Naive thymus-derived CD8-positive, alpha-beta T cell (primary cell): Measurements from ENCODE around the gene ATP5F1D. TPM values are rescaled to one million over a fixed set of nuclear protein-coding genes. Genes with fewer than 3 reads are reported as not detected.

Source experiments
- ATAC-seq, 2 donors: fragments of 150-1000 bp; cut with Tn5 transposase in 1 of 2; sonication (Bioruptor Pico), chemical (Tn5 transposase) in 1 of 2; 1 replicate in 1 of 2; 2 replicates in 1 of 2; pipeline ENCODE4 v1.10.0; 2021; ENCODE audit warnings: mild to moderate bottlenecking in 2 of 2, moderate library complexity in 2 of 2
- POLR2A ChIA-PET: fragments of 350-600 bp; sonication (Branson Sonifier 250); formaldehyde crosslinking; loops from one replicate; lab custom pipeline; 2021; ENCODE audit warnings: antibody characterized with exemption; lab: Charles Lee
- DNase-seq, 10 donors: peaks; one replicate each; pipeline versions ENCODE4 v3.0.0 to v3.0.0-alpha.2; 2020 to 2022
- H3K27ac Mint-ChIP-seq, 10 donors: one replicate each; pipeline ENCODE4 v1.8.0; 2020 to 2022; ENCODE audit warnings: mild to moderate bottlenecking in 10 of 10, mixed read lengths in 10 of 10, moderate library complexity in 4 of 10, inconsistent platforms in 1 of 10
- H3K27me3 Mint-ChIP-seq, 5 donors: one replicate each; pipeline ENCODE4 v1.8.0; 2021 to 2022; ENCODE audit warnings: mixed read lengths in 5 of 5
- H3K36me3 Mint-ChIP-seq, 3 donors: one replicate each; pipeline ENCODE4 v1.8.0; 2020 to 2022; ENCODE audit warnings: mixed read lengths in 3 of 3, mild to moderate bottlenecking in 2 of 3, inconsistent platforms in 1 of 3
- H3K4me1 Mint-ChIP-seq, 4 donors: one replicate each; pipeline ENCODE4 v1.8.0; 2021 to 2022; ENCODE audit warnings: mixed read lengths in 4 of 4
- H3K4me3 Mint-ChIP-seq, 10 donors: one replicate each; pipeline ENCODE4 v1.8.0; 2020 to 2022; ENCODE audit warnings: mild to moderate bottlenecking in 10 of 10, mixed read lengths in 10 of 10, moderate library complexity in 6 of 10, inconsistent platforms in 1 of 10
- H3K9me3 Mint-ChIP-seq, 9 donors: one replicate each; pipeline ENCODE4 v1.8.0; 2020 to 2022; ENCODE audit warnings: mixed read lengths in 9 of 9, mild to moderate bottlenecking in 3 of 9, inconsistent platforms in 1 of 9, moderate library complexity in 1 of 9
- polyA plus RNA-seq, 3 donors: library from polyadenylated mRNA; unstranded; fragments of 300-500 nt; fragmentation: Illumina TruSeq; gene quantifications; one replicate each; pipeline ENCODE4 v1.2.3, GENCODE V29; 2021
- total RNA-seq, 8 experiments: library from RNA in 2 of 8; stranded (reverse) in 2 of 8; gene quantifications; one replicate each; pipeline ENCODE4 v1.2.3 and lab custom pipeline; 2021 to 2026

The ATP5F1D gene
- total and polyA plus RNA-seq, 5 experiments from 2014 or later: 83.9 to 264 (median 214) TPM

- H3K9me3 Mint-ChIP-seq: no peaks in the 10 kb centered on the region
- peaks cover 37 to 76% (median 69%) of the 10 kb centered on the region in 4 donors for H3K4me1 Mint-ChIP-seq
Measured at GRCh38 chr19:1266129-1266915, 24.8 kb downstream of the ATP5F1D start.

GRCh38 chr19:1266916-1267476 lies 25.4 kb downstream of the ATP5F1D start:
- Mint-ChIP-seq H3K4me3 (peak overlapping the region; percentile 24 to 93 (median 60)), H3K36me3 (peaks cover 0 to 21% (median 3%) of the 10 kb centered on the region in 3 donors), H3K9me3 (no peaks in the 10 kb centered on the region), H3K27me3 (no peaks in the 10 kb centered on the region), H3K4me1 (peaks cover 35 to 76% (median 69%) of the 10 kb centered on the region in 4 donors), H3K27ac (peak overlapping the region in 8 of 10 donors; percentile 39 to 96 (median 73))
- POLR2A ChIA-PET: interaction anchor here (0.6 to 12.2 kb wide), 8 partner anchors 9 to 818 kb away, joined by 3 to 594 read pairs (median 4); partner anchors contain the start of genes ARHGAP45, ATP5F1D, CBARP and FAM174C
- DNase-seq: peak in 8 of 10 donors; percentile 48 to 84 (median 71)
- peak; percentile 10 to 11 for ATAC-seq

More at GRCh38 chr19:1266129-1266915, 24.8 kb downstream of the ATP5F1D start:
- ATAC-seq (peak; percentile 24), DNase-seq (peak; percentile 70 to 88 (median 76))
- POLR2A ChIA-PET: interaction anchor here (0.6 to 12.2 kb wide), 10 partner anchors 9 to 819 kb away, joined by 3 to 594 read pairs (median 5); partner anchors contain the start of genes ARHGAP45, ATP5F1D, CBARP and FAM174C
- Mint-ChIP-seq H3K36me3 (peaks cover 0 to 15% (median 3%) of the 10 kb centered on the region in 3 donors), H3K4me3 (peak overlapping the region; percentile 45 to 93 (median 58)), H3K27me3 (no peaks in the 10 kb centered on the region), H3K27ac (peak overlapping the region in 9 of 10 donors; percentile 13 to 92 (median 68))

- Mint-ChIP-seq H3K4me3 (peak overlapping the region; percentile 24 to 93 (median 63)), H3K36me3 (peaks cover 0 to 28% (median 3%) of the 10 kb centered on the region in 3 donors), H3K9me3 (no peaks in the 10 kb centered on the region), H3K27ac (peak overlapping the region in 9 of 10 donors; percentile 39 to 96 (median 69)), H3K4me1 (peaks cover 35 to 77% (median 72%) of the 10 kb centered on the region in 4 donors), H3K27me3 (no peaks in the 10 kb centered on the region)
- ATAC-seq (no peak), DNase-seq (peak in 2 of 10 donors; percentile 41 to 47)
- POLR2A ChIA-PET: interaction anchor here (0.7 to 12.2 kb wide), 6 partner anchors 8 to 192 kb away, joined by 3 to 594 read pairs (median 14); partner anchors contain the start of genes ATP5F1D, CBARP, FAM174C and GPX4
Measured at GRCh38 chr19:1267477-1268225, 26.1 kb downstream of the ATP5F1D start.

DNA sequence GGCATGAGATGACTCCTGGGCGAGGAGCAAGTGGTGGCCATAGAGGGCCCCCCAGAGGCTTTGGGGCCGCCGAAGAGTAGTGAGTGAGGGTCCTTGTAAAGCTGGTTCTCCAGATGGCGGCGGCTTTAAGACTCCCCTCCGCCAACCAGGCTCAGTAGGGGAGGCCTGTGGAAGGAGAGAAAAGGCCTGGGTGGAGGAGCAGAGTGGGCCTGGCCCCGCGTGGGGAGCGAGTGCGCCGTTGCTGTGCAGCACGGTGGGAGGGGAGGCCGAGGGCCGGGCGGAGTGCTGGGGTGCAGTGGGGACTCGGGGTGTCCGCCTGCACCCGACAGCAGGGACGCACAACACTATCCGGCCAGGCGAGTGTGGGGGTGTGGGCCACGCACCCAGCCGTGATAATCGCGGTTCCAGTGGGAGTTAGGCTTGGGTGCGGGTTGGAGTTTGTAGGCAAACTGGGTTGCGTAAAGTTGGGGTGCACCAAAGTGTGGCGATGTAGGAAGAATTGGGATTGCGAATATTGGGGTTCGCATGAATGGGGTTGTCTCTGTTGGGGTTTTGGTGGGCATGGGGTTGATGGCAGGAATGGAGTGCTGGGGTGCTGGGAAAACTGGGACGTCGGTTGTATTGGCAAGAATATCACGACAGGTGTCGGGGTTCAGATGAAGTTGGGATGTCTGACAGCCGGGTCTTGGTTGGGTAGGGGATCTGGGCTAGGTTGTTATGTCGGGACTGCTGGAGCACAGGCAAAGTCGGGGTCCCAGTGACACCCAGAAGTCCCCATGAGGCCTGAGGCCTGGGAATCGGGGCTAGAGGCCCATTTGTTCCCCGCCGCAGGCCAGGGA lies 26.9 kb downstream of the ATP5F1D start:
- ATAC-seq: no peak
- POLR2A ChIA-PET: interaction anchor here (0.6 to 12.2 kb wide), 84 partner anchors 10 to 1775 kb away, joined by 3 to 594 read pairs (median 4); partner anchors contain the start of genes ABCA7, ABHD17A, ARHGAP45 and ATP5F1D
- Mint-ChIP-seq H3K27ac (peak overlapping the region; percentile 81 to 97 (median 94)), H3K27me3 (no peaks in the 10 kb centered on the region), H3K9me3 (no peaks in the 10 kb centered on the region), H3K4me1 (peaks cover 36 to 77% (median 71%) of the 10 kb centered on the region in 4 donors), H3K36me3 (peaks cover 0 to 35% (median 8%) of the 10 kb centered on the region in 3 donors), H3K4me3 (peak overlapping the region; percentile 72 to 93 (median 82))
- peak in 1 of 10 donors; percentile 62 for DNase-seq

- DNase-seq: peak; percentile 97 to 100 (median 99)
- POLR2A ChIA-PET: interaction anchor here (0.6 to 12.2 kb wide), 91 partner anchors 10 to 1774 kb away, joined by 3 to 594 read pairs (median 4); partner anchors contain the start of genes ABCA7, ABHD17A, ARHGAP45 and ATP5F1D
- Mint-ChIP-seq H3K4me3 (peak within 1 kb of the TSS; percentile 82 to 93 (median 89)), H3K27ac (peak within 1 kb of the TSS; percentile 83 to 97 (median 94)), H3K9me3 (no peaks in the 10 kb centered on the region), H3K27me3 (no peaks in the 10 kb centered on the region), H3K4me1 (peaks cover 40 to 82% (median 77%) of the 10 kb centered on the region in 4 donors), H3K36me3 (peaks cover 0 to 41% (median 13%) of the 10 kb centered on the region in 3 donors)
- peak; percentile 76 to 84 for ATAC-seq
Measured at GRCh38 chr19:1269065-1269477, 27.5 kb downstream of the ATP5F1D start, which contains the start of gene CIRBP. Gene CIRBP (plus strand): TSS chr19:1269332. CDS start chr19:1270934, 1,602 bp downstream.

- Mint-ChIP-seq H3K27ac (peak overlapping the region; percentile 83 to 96 (median 93)), H3K4me3 (peak overlapping the region; percentile 82 to 93 (median 89)), H3K36me3 (peaks cover 0 to 42% (median 15%) of the 10 kb centered on the region in 3 donors), H3K27me3 (no peaks in the 10 kb centered on the region), H3K9me3 (no peaks in the 10 kb centered on the region), H3K4me1 (peaks cover 40 to 81% (median 78%) of the 10 kb centered on the region in 4 donors)
- POLR2A ChIA-PET: interaction anchor here (0.6 to 12.2 kb wide), 73 partner anchors 9 to 1773 kb away, joined by 3 to 594 read pairs (median 5); partner anchors contain the start of genes ABCA7, ABHD17A, ARHGAP45 and ATP5F1D
- ATAC-seq: peak; percentile 44 to 59
- peak; percentile 77 to 93 (median 88) for DNase-seq
Measured at GRCh38 chr19:1269478-1270212, 28.1 kb downstream of the ATP5F1D start.

GRCh38 chr19:1270213-1270853 lies 28.8 kb downstream of the ATP5F1D start:
- ATAC-seq: no peak
- Mint-ChIP-seq H3K27ac (peak overlapping the region; percentile 83 to 95 (median 93)), H3K27me3 (no peaks in the 10 kb centered on the region), H3K4me1 (peaks cover 38 to 74% (median 71%) of the 10 kb centered on the region in 4 donors), H3K9me3 (no peaks in the 10 kb centered on the region), H3K4me3 (peak overlapping the region; percentile 82 to 93 (median 89)), H3K36me3 (peaks cover 0 to 45% (median 15%) of the 10 kb centered on the region in 3 donors)
- POLR2A ChIA-PET: interaction anchor here (1.1 to 12.2 kb wide), 11 partner anchors 15 to 407 kb away, joined by 3 to 594 read pairs (median 11); partner anchors contain the start of genes ATP5F1D, CBARP, CNN2 and MIDN
- peak in 1 of 10 donors; percentile 34 for DNase-seq

- Mint-ChIP-seq H3K4me3 (peak overlapping the region; percentile 82 to 93 (median 89)), H3K9me3 (no peaks in the 10 kb centered on the region), H3K27ac (peak overlapping the region; percentile 80 to 95 (median 93)), H3K36me3 (peaks cover 0 to 45% (median 15%) of the 10 kb centered on the region in 3 donors), H3K4me1 (peaks cover 34 to 72% (median 67%) of the 10 kb centered on the region in 4 donors), H3K27me3 (no peaks in the 10 kb centered on the region)
- POLR2A ChIA-PET: interaction anchor here (0.6 to 1.9 kb wide), 9 partner anchors 8 to 232 kb away, joined by 3 to 10 read pairs (median 3); partner anchors contain the start of genes GPX4 and NDUFS7
- no peak for ATAC-seq
- DNase-seq: no peak
Measured at GRCh38 chr19:1270854-1271527, 29.4 kb downstream of the ATP5F1D start.
